Measurements from ENCODE around the gene ZSWIM6. TPM values are rescaled to one million over a fixed set of nuclear protein-coding genes. Genes with fewer than 3 reads are reported as not detected.

ZSWIM6 gene
- total RNA-seq, 1 donor from 2014 or later = 5.7 TPM

DNA sequence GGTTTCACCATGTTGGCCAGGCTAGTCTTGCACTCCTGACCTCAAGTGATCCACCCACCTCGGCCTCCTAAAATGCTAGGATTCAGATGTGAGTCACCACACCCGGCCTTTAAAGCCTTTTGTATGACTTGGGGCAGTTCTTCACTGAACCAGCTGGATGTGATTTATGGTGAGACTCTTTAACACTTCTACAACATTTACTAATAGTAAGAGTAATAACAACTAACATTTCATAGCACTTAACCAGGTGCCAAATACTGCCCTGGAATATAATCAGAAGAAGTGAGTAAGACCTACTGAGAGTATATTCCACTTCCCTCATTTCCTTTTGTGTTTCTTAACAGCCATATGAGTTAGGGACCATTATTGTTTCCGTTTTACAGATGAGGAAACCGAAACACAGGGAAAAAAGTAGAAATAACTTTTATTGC, 10.0 kb downstream of the ZSWIM6 start:
- H3K4me1 ChIP-seq = peaks cover 53% of the 10 kb centered on the region
- TF ChIP-seq, protein P1, sequence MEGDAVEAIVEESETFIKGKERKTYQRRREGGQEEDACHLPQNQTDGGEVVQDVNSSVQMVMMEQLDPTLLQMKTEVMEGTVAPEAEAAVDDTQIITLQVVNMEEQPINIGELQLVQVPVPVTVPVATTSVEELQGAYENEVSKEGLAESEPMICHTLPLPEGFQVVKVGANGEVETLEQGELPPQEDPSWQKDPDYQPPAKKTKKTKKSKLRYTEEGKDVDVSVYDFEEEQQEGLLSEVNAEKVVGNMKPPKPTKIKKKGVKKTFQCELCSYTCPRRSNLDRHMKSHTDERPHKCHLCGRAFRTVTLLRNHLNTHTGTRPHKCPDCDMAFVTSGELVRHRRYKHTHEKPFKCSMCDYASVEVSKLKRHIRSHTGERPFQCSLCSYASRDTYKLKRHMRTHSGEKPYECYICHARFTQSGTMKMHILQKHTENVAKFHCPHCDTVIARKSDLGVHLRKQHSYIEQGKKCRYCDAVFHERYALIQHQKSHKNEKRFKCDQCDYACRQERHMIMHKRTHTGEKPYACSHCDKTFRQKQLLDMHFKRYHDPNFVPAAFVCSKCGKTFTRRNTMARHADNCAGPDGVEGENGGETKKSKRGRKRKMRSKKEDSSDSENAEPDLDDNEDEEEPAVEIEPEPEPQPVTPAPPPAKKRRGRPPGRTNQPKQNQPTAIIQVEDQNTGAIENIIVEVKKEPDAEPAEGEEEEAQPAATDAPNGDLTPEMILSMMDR (IDR thresholded peaks at IDR 0.05; ENCODE audit: borderline replicate concordance) = no peak
- H3K36me3 ChIP-seq = peaks cover 1% of the 10 kb centered on the region
- H3K27me3 ChIP-seq (ENCODE audit: low read depth) = no peaks in the 10 kb centered on the region
- no peak for DNase-seq
- intact Hi-C loops (cut with micrococcal nuclease) = no loop called here
- no peaks in the 10 kb centered on the region for H3K9me3 ChIP-seq (replicated peaks)
- H3K4me3 ChIP-seq = no peak overlapping the region
- no peak overlapping the region for H3K27ac ChIP-seq (replicated peaks)

DNA sequence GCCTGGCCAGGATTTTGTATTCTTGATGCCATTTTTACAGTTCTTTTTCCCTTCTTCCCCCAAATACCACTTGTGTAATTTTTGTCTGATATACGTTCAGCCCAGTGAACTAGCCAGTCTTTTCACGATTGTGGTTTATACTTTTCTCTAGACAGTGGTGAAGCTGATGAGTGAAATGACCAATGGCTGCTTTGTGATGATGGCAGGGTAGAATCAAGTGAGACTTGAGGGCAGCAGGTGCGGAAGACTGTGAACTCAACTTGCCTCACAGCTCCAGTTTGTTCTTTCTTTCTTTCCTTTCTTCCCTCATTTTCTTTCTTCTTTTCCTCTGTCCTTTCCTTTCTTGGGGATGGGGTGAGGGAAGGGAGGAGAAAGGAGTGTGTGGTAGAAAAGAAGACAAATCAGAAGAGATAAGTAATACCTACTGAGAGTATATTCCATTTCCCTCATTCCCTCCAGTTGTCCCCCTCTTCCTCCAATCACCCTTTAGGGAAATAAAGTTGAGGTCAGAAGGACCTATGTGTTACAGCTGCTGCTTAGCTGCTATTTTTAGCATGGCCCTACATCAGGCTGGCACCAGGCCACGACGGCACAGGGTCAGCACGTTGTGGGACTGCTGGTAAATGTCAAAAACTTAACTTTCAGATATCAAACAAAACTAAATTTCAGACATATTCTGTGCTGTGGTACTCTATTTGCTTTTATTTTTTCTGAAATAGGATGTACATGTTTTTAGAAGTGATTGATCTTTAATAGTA, 12.3 kb downstream of the ZSWIM6 start:
- TF ChIP-seq, protein P1 (IDR thresholded peaks at IDR 0.05; ENCODE audit: borderline replicate concordance) = no peak
- Histone ChIP-seq H3K9me3 (replicated peaks) (no peaks in the 10 kb centered on the region), H3K36me3 (no peaks in the 10 kb centered on the region), H3K27me3 (ENCODE audit: low read depth) (no peaks in the 10 kb centered on the region), H3K27ac (replicated peaks) (peak overlapping the region; percentile 13), H3K4me1 (peaks cover 66% of the 10 kb centered on the region), H3K4me3 (no peak overlapping the region)
- intact Hi-C loops (cut with micrococcal nuclease) = no loop called here
- DNase-seq = peak; percentile 66

DNA sequence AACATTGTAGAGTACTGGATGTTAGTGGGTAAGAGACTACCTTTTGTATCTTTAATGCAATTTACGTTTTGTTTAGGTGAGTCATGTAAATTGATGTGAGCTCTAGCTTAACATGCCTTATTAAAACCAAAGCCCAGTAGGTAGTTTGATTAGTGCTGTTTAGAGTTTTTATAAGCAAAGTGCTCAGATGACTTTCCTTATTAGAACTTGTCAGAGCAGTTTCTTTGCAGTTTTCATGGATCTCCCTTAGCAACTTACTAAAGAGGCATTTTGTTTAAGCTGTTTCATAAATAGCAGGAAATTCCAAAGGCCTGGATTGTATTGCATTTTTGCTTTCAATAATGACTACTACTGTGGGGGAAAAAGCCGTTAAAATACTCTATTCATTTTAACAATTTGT, 14.5 kb downstream of the ZSWIM6 start:
- no peaks in the 10 kb centered on the region for H3K36me3 ChIP-seq
- TF ChIP-seq, protein P1 (IDR thresholded peaks at IDR 0.05; ENCODE audit: borderline replicate concordance) = no peak
- DNase-seq = no peak
- H3K4me1 ChIP-seq = peaks cover 76% of the 10 kb centered on the region
- H3K4me3 ChIP-seq = no peak overlapping the region
- H3K27me3 ChIP-seq (ENCODE audit: low read depth) = no peaks in the 10 kb centered on the region
- no peaks in the 10 kb centered on the region for H3K9me3 ChIP-seq (replicated peaks)
- H3K27ac ChIP-seq (replicated peaks) = no peak overlapping the region
- intact Hi-C loops (cut with micrococcal nuclease) = no loop called here

DNA sequence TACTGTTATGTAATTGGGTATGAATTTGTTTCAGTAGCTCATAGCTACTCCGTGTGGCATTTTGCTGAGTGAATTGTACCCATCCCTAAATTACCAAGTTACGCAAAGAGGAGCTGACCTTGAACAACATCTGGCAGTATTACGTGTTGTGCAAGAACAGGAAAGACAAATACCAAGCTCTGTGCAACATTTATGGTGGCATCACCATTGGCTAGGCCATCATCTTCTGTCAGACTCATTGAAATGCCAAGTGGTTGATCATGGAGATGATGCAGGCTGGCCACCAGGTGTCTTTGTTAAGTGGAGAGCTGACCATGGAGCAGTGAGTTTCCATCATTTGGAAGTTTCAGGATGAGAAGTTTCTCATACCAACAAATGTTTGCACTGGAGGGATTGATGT, 15.0 kb downstream of the ZSWIM6 start:
- H3K9me3 ChIP-seq (replicated peaks) = no peaks in the 10 kb centered on the region
- TF ChIP-seq, protein P1 (IDR thresholded peaks at IDR 0.05; ENCODE audit: borderline replicate concordance) = no peak
- intact Hi-C loops (cut with micrococcal nuclease) = no loop called here

DNA sequence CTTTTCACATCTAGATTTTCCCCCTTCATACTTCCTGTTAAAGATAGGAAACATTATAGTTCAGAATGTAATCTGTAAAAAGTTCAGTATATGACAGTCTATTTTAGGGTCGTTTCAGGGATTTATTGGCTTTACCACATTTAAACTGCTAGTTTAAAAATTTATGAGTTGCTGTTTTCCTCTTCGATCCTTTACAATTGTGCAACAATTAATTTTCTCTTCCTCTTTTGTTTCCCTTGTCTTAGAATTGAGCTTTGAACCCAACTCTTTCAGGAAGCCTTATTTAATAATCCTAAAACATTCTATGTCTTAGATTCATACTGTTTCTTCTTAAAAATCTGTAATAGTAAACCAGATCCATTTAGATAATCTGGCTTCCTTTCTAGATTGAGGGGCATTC, 16.4 kb downstream of the ZSWIM6 start:
- Histone ChIP-seq H3K4me1 (peaks cover 85% of the 10 kb centered on the region), H3K27me3 (ENCODE audit: low read depth) (no peaks in the 10 kb centered on the region), H3K36me3 (no peaks in the 10 kb centered on the region), H3K4me3 (no peak overlapping the region), H3K27ac (replicated peaks) (no peak overlapping the region), H3K9me3 (replicated peaks) (no peaks in the 10 kb centered on the region)
- TF ChIP-seq, protein P1 (IDR thresholded peaks at IDR 0.05; ENCODE audit: borderline replicate concordance) = no peak
- intact Hi-C loops (cut with micrococcal nuclease) = no loop called here
- no peak for DNase-seq

More for the DNA sequence above, 15.0 kb downstream of the ZSWIM6 start:
- H3K36me3 ChIP-seq = no peaks in the 10 kb centered on the region
- H3K27ac ChIP-seq (replicated peaks) = no peak overlapping the region
- no peaks in the 10 kb centered on the region for H3K27me3 ChIP-seq (ENCODE audit: low read depth)
- H3K4me1 ChIP-seq = peaks cover 78% of the 10 kb centered on the region
- H3K4me3 ChIP-seq = no peak overlapping the region
- no peak for DNase-seq

Measured in left ventricle myocardium inferior (tissue), 1 donor.